GM19328 (cell line): Measurements from ENCODE around the gene KNTC1.
"Not testable (repeated sequence)": the region's sequence is repeated elsewhere in the genome, so short reads cannot be mapped to it uniquely, and the experiment has no call there.

Experiments used
- ATAC-seq: cut with Tn5 transposase; IDR thresholded peaks from one replicate; pipeline ENCODE4 v1.9.1; 2021; ENCODE audit warnings: mild to moderate bottlenecking, moderate library complexity; ENCODE audit not compliant: unreplicated experiment

The KNTC1 gene

GRCh38 chr12:122526683-122527477 is at the start of gene KNTC1, which contains the start of gene RSRC2:
Gene KNTC1, plus strand, starts transcription at chr12:122527249. Its CDS starts 2,815 bp downstream, at chr12:122530064.
Gene RSRC2, minus strand, starts transcription at chr12:122526936. Its CDS starts 83 bp downstream, at chr12:122526853.
- ATAC-seq, result peak; percentile 94

GRCh38 chr12:122480753-122481152 is 46.3 kb upstream of the KNTC1 start:
- no peak for ATAC-seq

GRCh38 chr12:122481861-122482260 is 45.2 kb upstream of the KNTC1 start:
- no peak for ATAC-seq

- no peak for ATAC-seq
These were observed 43.1 kb upstream of the KNTC1 start for GRCh38 chr12:122483969-122484368.

GRCh38 chr12:122484385-122484784 is 42.7 kb upstream of the KNTC1 start:
- not testable (repeated sequence) for ATAC-seq

GRCh38 chr12:122486360-122486759 is 40.7 kb upstream of the KNTC1 start:
- ATAC-seq, result not testable (repeated sequence)

GRCh38 chr12:122486805-122487426 is 40.1 kb upstream of the KNTC1 start:
- ATAC-seq, result no peak

GRCh38 chr12:122487807-122488206 is 39.2 kb upstream of the KNTC1 start:
- not testable (repeated sequence) for ATAC-seq

GRCh38 chr12:122489038-122489437 is 38.0 kb upstream of the KNTC1 start:
- no peak for ATAC-seq

GRCh38 chr12:122491991-122492390 is 35.1 kb upstream of the KNTC1 start:
- no peak for ATAC-seq

- not testable (repeated sequence) for ATAC-seq
These were observed 33.8 kb upstream of the KNTC1 start for GRCh38 chr12:122493222-122493621.

- ATAC-seq, result no peak
These were observed 31.8 kb upstream of the KNTC1 start for GRCh38 chr12:122495258-122495657.

GRCh38 chr12:122499991-122500684 is 26.9 kb upstream of the KNTC1 start:
- ATAC-seq, result peak; percentile 10

GRCh38 chr12:122500685-122501488 is 26.2 kb upstream of the KNTC1 start, which contains the start of gene ZCCHC8:
Gene ZCCHC8, minus strand, starts transcription at chr12:122500932. Its CDS starts 92 bp downstream, at chr12:122500840.
- peak; percentile 83 for ATAC-seq

GRCh38 chr12:122501489-122501989 is 25.5 kb upstream of the KNTC1 start:
- no peak for ATAC-seq

- ATAC-seq, result no peak
These were observed 23.8 kb upstream of the KNTC1 start for GRCh38 chr12:122503147-122503751.

- ATAC-seq, result no peak
These were observed 23.1 kb upstream of the KNTC1 start for GRCh38 chr12:122503783-122504590.

- ATAC-seq, result no peak
These were observed 21.5 kb upstream of the KNTC1 start for GRCh38 chr12:122505419-122506051.
